ENCODE data around the gene SLC5A6.

SLC5A6 gene

GRCh38 chr2:27238976-27239375, 26.9 kb upstream of the SLC5A6 start:
- no peak overlapping the region for H3K4me3 ChIP-seq (ENCODE audit: severe bottlenecking)
- no peak for DNase-seq (ENCODE audit: low spot score)
- no peak for TF ChIP-seq CTCF (IDR thresholded peaks at IDR 0.05; ENCODE audit: poor library complexity, severe bottlenecking)
- peaks cover 96% of the 10 kb centered on the region for H3K36me3 ChIP-seq (ENCODE audit: low read depth)
- H3K27me3 ChIP-seq (ENCODE audit: insufficient read depth, poor library complexity, severe bottlenecking) = no peaks in the 10 kb centered on the region
- no peak overlapping the region for H3K27ac ChIP-seq (ENCODE audit: poor library complexity, severe bottlenecking)
- no peaks in the 10 kb centered on the region for H3K4me1 ChIP-seq (ENCODE audit: insufficient read depth, poor library complexity, severe bottlenecking)
- ATAC-seq (ENCODE audit: low read depth) = no peak
- H3K9me3 ChIP-seq (ENCODE audit: severe bottlenecking) = no peaks in the 10 kb centered on the region

- Histone ChIP-seq H3K9me3 (ENCODE audit: severe bottlenecking) (no peaks in the 10 kb centered on the region), H3K27me3 (ENCODE audit: insufficient read depth, poor library complexity, severe bottlenecking) (no peaks in the 10 kb centered on the region), H3K36me3 (ENCODE audit: low read depth) (peaks cover 97% of the 10 kb centered on the region), H3K4me3 (ENCODE audit: severe bottlenecking) (no peak overlapping the region), H3K27ac (ENCODE audit: poor library complexity, severe bottlenecking) (no peak overlapping the region), H3K4me1 (ENCODE audit: insufficient read depth, poor library complexity, severe bottlenecking) (no peaks in the 10 kb centered on the region)
- DNase-seq (ENCODE audit: low spot score) = no peak
- TF ChIP-seq CTCF (IDR thresholded peaks at IDR 0.05; ENCODE audit: poor library complexity, severe bottlenecking) = no peak
- ATAC-seq (ENCODE audit: low read depth) = no peak
These were observed 25.4 kb upstream of the SLC5A6 start for GRCh38 chr2:27237341-27237945.

GRCh38 chr2:27236626-27237025, 24.6 kb upstream of the SLC5A6 start:
- Histone ChIP-seq H3K27ac (ENCODE audit: poor library complexity, severe bottlenecking) (no peak overlapping the region), H3K36me3 (ENCODE audit: low read depth) (peaks cover 99% of the 10 kb centered on the region), H3K4me1 (ENCODE audit: insufficient read depth, poor library complexity, severe bottlenecking) (no peaks in the 10 kb centered on the region), H3K9me3 (ENCODE audit: severe bottlenecking) (no peaks in the 10 kb centered on the region), H3K4me3 (ENCODE audit: severe bottlenecking) (no peak overlapping the region), H3K27me3 (ENCODE audit: insufficient read depth, poor library complexity, severe bottlenecking) (no peaks in the 10 kb centered on the region)
- no peak for DNase-seq (ENCODE audit: low spot score)
- TF ChIP-seq CTCF (IDR thresholded peaks at IDR 0.05; ENCODE audit: poor library complexity, severe bottlenecking) = no peak
- no peak for ATAC-seq (ENCODE audit: low read depth)

DNA sequence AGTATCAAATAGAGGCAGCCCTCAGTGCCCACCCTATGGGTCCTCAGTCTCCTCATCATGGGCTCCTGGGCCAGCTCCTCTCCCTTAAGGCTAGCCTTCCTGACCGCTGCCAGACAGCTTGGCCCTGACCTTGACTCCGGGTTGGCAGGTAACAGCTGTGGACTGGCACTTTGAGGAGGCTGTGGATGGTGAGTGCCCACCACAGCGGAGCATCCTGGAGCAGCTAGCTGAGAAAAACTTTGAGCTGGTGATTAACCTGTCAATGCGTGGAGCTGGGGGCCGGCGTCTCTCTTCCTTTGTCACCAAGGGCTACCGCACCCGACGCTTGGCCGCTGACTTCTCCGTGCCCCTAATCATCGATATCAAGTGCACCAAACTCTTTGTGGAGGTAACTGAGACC, 24.1 kb upstream of the SLC5A6 start:
- H3K9me3 ChIP-seq (ENCODE audit: severe bottlenecking) = no peaks in the 10 kb centered on the region
- H3K4me3 ChIP-seq (ENCODE audit: severe bottlenecking) = no peak overlapping the region
- no peak for TF ChIP-seq CTCF (IDR thresholded peaks at IDR 0.05; ENCODE audit: poor library complexity, severe bottlenecking)
- no peaks in the 10 kb centered on the region for H3K4me1 ChIP-seq (ENCODE audit: insufficient read depth, poor library complexity, severe bottlenecking)
- H3K36me3 ChIP-seq (ENCODE audit: low read depth) = peaks cover 100% of the 10 kb centered on the region
- DNase-seq (ENCODE audit: low spot score) (no peak), ATAC-seq (ENCODE audit: low read depth) (no peak)
- H3K27me3 ChIP-seq (ENCODE audit: insufficient read depth, poor library complexity, severe bottlenecking) = no peaks in the 10 kb centered on the region
- no peak overlapping the region for H3K27ac ChIP-seq (ENCODE audit: poor library complexity, severe bottlenecking)

- no peak overlapping the region for H3K27ac ChIP-seq (ENCODE audit: poor library complexity, severe bottlenecking)
- no peak for DNase-seq (ENCODE audit: low spot score)
- H3K36me3 ChIP-seq (ENCODE audit: low read depth) = peaks cover 98% of the 10 kb centered on the region
- no peak for TF ChIP-seq CTCF (IDR thresholded peaks at IDR 0.05; ENCODE audit: poor library complexity, severe bottlenecking)
- H3K4me1 ChIP-seq (ENCODE audit: insufficient read depth, poor library complexity, severe bottlenecking) = no peaks in the 10 kb centered on the region
- no peaks in the 10 kb centered on the region for H3K27me3 ChIP-seq (ENCODE audit: insufficient read depth, poor library complexity, severe bottlenecking)
- no peaks in the 10 kb centered on the region for H3K9me3 ChIP-seq (ENCODE audit: severe bottlenecking)
- ATAC-seq (ENCODE audit: low read depth) = no peak
- H3K4me3 ChIP-seq (ENCODE audit: severe bottlenecking) = no peak overlapping the region
These were observed 21.3 kb upstream of the SLC5A6 start for GRCh38 chr2:27233341-27233740.
